ENCODE measurements around the gene ARHGAP24. TPM values are rescaled to one million over a fixed set of nuclear protein-coding genes. Genes with fewer than 3 reads are reported as not detected.

ARHGAP24 gene
- total and polyA plus RNA-seq, 2 experiments from 2014 or later: 0.21 to 0.36 TPM

- TF ChIP-seq, protein P1, sequence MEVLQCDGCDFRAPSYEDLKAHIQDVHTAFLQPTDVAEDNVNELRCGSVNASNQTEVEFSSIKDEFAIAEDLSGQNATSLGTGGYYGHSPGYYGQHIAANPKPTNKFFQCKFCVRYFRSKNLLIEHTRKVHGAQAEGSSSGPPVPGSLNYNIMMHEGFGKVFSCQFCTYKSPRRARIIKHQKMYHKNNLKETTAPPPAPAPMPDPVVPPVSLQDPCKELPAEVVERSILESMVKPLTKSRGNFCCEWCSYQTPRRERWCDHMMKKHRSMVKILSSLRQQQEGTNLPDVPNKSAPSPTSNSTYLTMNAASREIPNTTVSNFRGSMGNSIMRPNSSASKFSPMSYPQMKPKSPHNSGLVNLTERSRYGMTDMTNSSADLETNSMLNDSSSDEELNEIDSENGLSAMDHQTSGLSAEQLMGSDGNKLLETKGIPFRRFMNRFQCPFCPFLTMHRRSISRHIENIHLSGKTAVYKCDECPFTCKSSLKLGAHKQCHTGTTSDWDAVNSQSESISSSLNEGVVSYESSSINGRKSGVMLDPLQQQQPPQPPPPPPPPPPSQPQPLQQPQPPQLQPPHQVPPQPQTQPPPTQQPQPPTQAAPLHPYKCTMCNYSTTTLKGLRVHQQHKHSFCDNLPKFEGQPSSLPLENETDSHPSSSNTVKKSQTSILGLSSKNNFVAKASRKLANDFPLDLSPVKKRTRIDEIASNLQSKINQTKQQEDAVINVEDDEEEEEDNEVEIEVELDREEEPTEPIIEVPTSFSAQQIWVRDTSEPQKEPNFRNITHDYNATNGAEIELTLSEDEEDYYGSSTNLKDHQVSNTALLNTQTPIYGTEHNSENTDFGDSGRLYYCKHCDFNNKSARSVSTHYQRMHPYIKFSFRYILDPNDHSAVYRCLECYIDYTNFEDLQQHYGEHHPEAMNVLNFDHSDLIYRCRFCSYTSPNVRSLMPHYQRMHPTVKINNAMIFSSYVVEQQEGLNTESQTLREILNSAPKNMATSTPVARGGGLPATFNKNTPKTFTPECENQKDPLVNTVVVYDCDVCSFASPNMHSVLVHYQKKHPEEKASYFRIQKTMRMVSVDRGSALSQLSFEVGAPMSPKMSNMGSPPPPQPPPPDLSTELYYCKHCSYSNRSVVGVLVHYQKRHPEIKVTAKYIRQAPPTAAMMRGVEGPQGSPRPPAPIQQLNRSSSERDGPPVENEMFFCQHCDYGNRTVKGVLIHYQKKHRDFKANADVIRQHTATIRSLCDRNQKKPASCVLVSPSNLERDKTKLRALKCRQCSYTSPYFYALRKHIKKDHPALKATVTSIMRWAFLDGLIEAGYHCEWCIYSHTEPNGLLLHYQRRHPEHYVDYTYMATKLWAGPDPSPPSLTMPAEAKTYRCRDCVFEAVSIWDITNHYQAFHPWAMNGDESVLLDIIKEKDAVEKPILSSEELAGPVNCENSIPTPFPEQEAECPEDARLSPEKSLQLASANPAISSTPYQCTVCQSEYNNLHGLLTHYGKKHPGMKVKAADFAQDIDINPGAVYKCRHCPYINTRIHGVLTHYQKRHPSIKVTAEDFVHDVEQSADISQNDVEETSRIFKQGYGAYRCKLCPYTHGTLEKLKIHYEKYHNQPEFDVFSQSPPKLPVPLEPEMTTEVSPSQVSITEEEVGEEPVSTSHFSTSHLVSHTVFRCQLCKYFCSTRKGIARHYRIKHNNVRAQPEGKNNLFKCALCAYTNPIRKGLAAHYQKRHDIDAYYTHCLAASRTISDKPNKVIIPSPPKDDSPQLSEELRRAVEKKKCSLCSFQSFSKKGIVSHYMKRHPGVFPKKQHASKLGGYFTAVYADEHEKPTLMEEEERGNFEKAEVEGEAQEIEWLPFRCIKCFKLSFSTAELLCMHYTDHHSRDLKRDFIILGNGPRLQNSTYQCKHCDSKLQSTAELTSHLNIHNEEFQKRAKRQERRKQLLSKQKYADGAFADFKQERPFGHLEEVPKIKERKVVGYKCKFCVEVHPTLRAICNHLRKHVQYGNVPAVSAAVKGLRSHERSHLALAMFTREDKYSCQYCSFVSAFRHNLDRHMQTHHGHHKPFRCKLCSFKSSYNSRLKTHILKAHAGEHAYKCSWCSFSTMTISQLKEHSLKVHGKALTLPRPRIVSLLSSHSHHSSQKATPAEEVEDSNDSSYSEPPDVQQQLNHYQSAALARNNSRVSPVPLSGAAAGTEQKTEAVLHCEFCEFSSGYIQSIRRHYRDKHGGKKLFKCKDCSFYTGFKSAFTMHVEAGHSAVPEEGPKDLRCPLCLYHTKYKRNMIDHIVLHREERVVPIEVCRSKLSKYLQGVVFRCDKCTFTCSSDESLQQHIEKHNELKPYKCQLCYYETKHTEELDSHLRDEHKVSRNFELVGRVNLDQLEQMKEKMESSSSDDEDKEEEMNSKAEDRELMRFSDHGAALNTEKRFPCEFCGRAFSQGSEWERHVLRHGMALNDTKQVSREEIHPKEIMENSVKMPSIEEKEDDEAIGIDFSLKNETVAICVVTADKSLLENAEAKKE (CRISPR knock-in tag; IDR thresholded peaks at IDR 0.05): no peak
- no peak for TF ChIP-seq REST (IDR thresholded peaks at IDR 0.05; ENCODE audit: unreplicated experiment)
- no peak for TF ChIP-seq CTCF (conservative IDR thresholded peaks at IDR 0.05; ENCODE audit: low read depth in 2 of 2)
- TF ChIP-seq ZNF331 (CRISPR knock-in tag; IDR thresholded peaks at IDR 0.05; ENCODE audit: low read depth): no peak
- TF ChIP-seq, protein P2, sequence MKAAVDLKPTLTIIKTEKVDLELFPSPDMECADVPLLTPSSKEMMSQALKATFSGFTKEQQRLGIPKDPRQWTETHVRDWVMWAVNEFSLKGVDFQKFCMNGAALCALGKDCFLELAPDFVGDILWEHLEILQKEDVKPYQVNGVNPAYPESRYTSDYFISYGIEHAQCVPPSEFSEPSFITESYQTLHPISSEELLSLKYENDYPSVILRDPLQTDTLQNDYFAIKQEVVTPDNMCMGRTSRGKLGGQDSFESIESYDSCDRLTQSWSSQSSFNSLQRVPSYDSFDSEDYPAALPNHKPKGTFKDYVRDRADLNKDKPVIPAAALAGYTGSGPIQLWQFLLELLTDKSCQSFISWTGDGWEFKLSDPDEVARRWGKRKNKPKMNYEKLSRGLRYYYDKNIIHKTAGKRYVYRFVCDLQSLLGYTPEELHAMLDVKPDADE (IDR thresholded peaks at IDR 0.05): no peak
Measured at GRCh38 chr4:85587952-85588351, 113.0 kb downstream of the ARHGAP24 start (continued).
